HCT116 (cell line): ENCODE measurements around the gene FHOD3. TPM values are rescaled to one million over a fixed set of nuclear protein-coding genes. Genes with fewer than 3 reads are reported as not detected.

Experiments used
- ATAC-seq: fragments of 200-7000 bp; cut with Tn5 transposase; 2 replicates; pipeline ENCODE4 v1.9.1; 2020; ENCODE audit warnings: mild to moderate bottlenecking, moderate library complexity
- BruUV-seq: library from RNA; stranded (reverse); fragments of 400-500 nt; replicated peaks from 2 replicates; lab custom pipeline; 2021; lab: Mats Ljungman, UMichigan
- CTCF ChIA-PET: fragments of 300-600 bp; sonication (Branson Sonifier 250); formaldehyde crosslinking; loops from one replicate; lab custom pipeline; 2021; ENCODE audit warnings: antibody characterized with exemption; lab: Charles Lee
- POLR2A ChIA-PET: fragments of 300-600, 350-600 bp; sonication (Branson Sonifier 250); formaldehyde crosslinking; loops from one replicate; lab custom pipeline; 2021; ENCODE audit warnings: antibody characterized with exemption; lab: Charles Lee
- RAD21 ChIA-PET, 2 experiments: fragments of 300-600 bp; sonication (Branson Sonifier 250); formaldehyde crosslinking; loops; one replicate each; lab custom pipeline; 2023; ENCODE audit warnings: low total read pairs in 2 of 2; ENCODE audit not compliant: uncharacterized antibody in 2 of 2, unreplicated experiment in 2 of 2, low non-redundant PET in 1 of 2; lab: Charles Lee
- DNase-seq: peaks from one replicate; pipeline ENCODE4 v3.0.0-alpha.2; 2010; ENCODE audit warnings: low read depth, low spot score
- H2AFZ ChIP-seq: fragments of 200-600 bp; shearing (Covaris generic), sonication (generic); 2 replicates; pipeline ENCODE4 v1.6.1; 2017; ENCODE audit warnings: low read depth, mixed run types, mixed read lengths, antibody characterized with exemption, low read length; ENCODE audit not compliant: poor library complexity, severe bottlenecking
- H3K27ac ChIP-seq: 2 replicates; pipeline ENCODE4 v1.5.1; 2012; ENCODE audit warnings: low read depth, low read length
- H3K27me3 ChIP-seq: fragments of 200-600 bp; sonication (generic); 2 replicates; pipeline ENCODE4 v1.6.1; 2016; ENCODE audit warnings: mixed run types, low read length, mixed read lengths; ENCODE audit not compliant: insufficient read depth
- H3K36me3 ChIP-seq, 2 experiments: fragments of 200-500 bp in 1 of 2; fragments of 200-600 bp in 1 of 2; sonication (Bioruptor generic) in 1 of 2; sonication (generic) in 1 of 2; 2 replicates each; pipeline versions ENCODE4 v1.5.1 to v1.6.1; 2014 to 2016; ENCODE audit warnings: low read length in 2 of 2, inconsistent platforms in 1 of 2, mixed read lengths in 1 of 2, mixed run types in 1 of 2; ENCODE audit not compliant: insufficient read depth in 2 of 2, control insufficient read depth in 1 of 2
- H3K4me1 ChIP-seq, 2 experiments: fragments of 200-600 bp in 1 of 2; sonication (generic) in 1 of 2; 2 replicates each; pipeline versions ENCODE4 v1.5.1 to v1.6.1; 2012 to 2017; ENCODE audit warnings: low read length in 2 of 2, inconsistent platforms in 1 of 2, mild to moderate bottlenecking in 1 of 2, mixed read lengths in 1 of 2, mixed run types in 1 of 2, moderate library complexity in 1 of 2; ENCODE audit not compliant: insufficient read depth in 2 of 2, control insufficient read depth in 1 of 2
- H3K4me2 ChIP-seq: fragments of 200-600 bp; sonication (generic); 2 replicates; pipeline ENCODE4 v1.6.1; 2017; ENCODE audit warnings: mixed run types, low read length, mixed read lengths
- H3K4me3 ChIP-seq, 2 experiments: fragments of 200-600 bp in 1 of 2; sonication (generic) in 1 of 2; replicated peaks in 1 of 2; 2 replicates each; pipeline ENCODE4 v1.5.1; 2011 to 2016; ENCODE audit warnings: low read length in 2 of 2, control low read depth in 1 of 2, low read depth in 1 of 2, mild to moderate bottlenecking in 1 of 2, mixed read lengths in 1 of 2, mixed run types in 1 of 2
- H3K79me2 ChIP-seq: fragments of 200-600 bp; sonication (generic); 2 replicates; pipeline ENCODE4 v1.6.1; 2017; ENCODE audit warnings: mild to moderate bottlenecking, mixed run types, low read length, moderate library complexity, mixed read lengths; ENCODE audit not compliant: insufficient read depth
- H3K9ac ChIP-seq: fragments of 200-600 bp; sonication (generic); 2 replicates; pipeline ENCODE4 v1.6.1; 2016; ENCODE audit warnings: low read length, mixed read lengths
- H3K9me2 ChIP-seq: fragments of 200-600 bp; sonication (generic), shearing (Covaris generic); 2 replicates; pipeline ENCODE4 v1.6.1; 2017; ENCODE audit warnings: mixed run types, mild to moderate bottlenecking, moderate library complexity; ENCODE audit not compliant: insufficient read depth
- H3K9me3 ChIP-seq, 2 experiments: fragments of 200-500 bp in 1 of 2; fragments of 200-600 bp in 1 of 2; sonication (Bioruptor generic) in 1 of 2; sonication (generic) in 1 of 2; 2 replicates each; pipeline ENCODE4 v1.6.1; 2014 to 2017; ENCODE audit warnings: low read length in 2 of 2, mixed read lengths in 2 of 2, inconsistent platforms in 1 of 2, low read depth in 1 of 2, mild to moderate bottlenecking in 1 of 2, mixed run types in 1 of 2, moderate library complexity in 1 of 2; ENCODE audit not compliant: control insufficient read depth in 1 of 2, insufficient read depth in 1 of 2
- H4K20me1 ChIP-seq: fragments of 200-600 bp; sonication (generic), shearing (Covaris generic); 2 replicates; pipeline ENCODE4 v1.6.1; 2017; ENCODE audit warnings: mixed run types, mild to moderate bottlenecking, moderate library complexity; ENCODE audit not compliant: insufficient read depth
- CEBPB ChIP-seq: IDR thresholded peaks from 2 replicates; pipeline ENCODE4 v1.6.1; 2012; ENCODE audit warnings: low read depth
- EZH2phosphoT487 ChIP-seq: fragments of 200-600 bp; IDR thresholded peaks from 2 replicates; pipeline ENCODE4 v1.6.1; 2018; ENCODE audit warnings: antibody characterized with exemption, borderline replicate concordance
- JUND ChIP-seq: IDR thresholded peaks from 2 replicates; pipeline ENCODE4 v1.6.1; 2012
- POLR2AphosphoS5 ChIP-seq: IDR thresholded peaks from 2 replicates; pipeline ENCODE4 v1.6.1; 2011; ENCODE audit warnings: mild to moderate bottlenecking, low read depth, low read length, moderate library complexity
- RAD21 ChIP-seq: IDR thresholded peaks from 2 replicates; pipeline ENCODE4 v1.6.1; 2012; ENCODE audit warnings: low read depth, mild to moderate bottlenecking
- SIN3A ChIP-seq: IDR thresholded peaks from 2 replicates; pipeline ENCODE4 v1.6.1; 2012; ENCODE audit warnings: low read depth
- SRF ChIP-seq: IDR thresholded peaks from 2 replicates; pipeline ENCODE4 v1.6.1; 2012; ENCODE audit warnings: low read depth
- YY1 ChIP-seq: IDR thresholded peaks from 2 replicates; pipeline ENCODE4 v1.6.1; 2011; ENCODE audit warnings: low read length, low read depth, moderate library complexity, mild to moderate bottlenecking; ENCODE audit not compliant: insufficient replicate concordance; ENCODE audit errors: extremely low read depth
- ZNF274 ChIP-seq: fragments of 200-500 bp; sonication (Bioruptor generic); IDR thresholded peaks from 2 replicates; pipeline ENCODE4 v1.6.1; 2014; ENCODE audit warnings: mild to moderate bottlenecking, low read depth, low read length, inconsistent platforms
- intact Hi-C: fragments of 100-400 bp; cut with micrococcal nuclease; formaldehyde crosslinking; loops from 2 replicates; pipeline ENCODE4 v1.10.0; 2022
- total RNA-seq: library from RNA; stranded (reverse); gene quantifications from one replicate; pipeline ENCODE4 v1.2.1, GENCODE V29; 2021; ENCODE audit not compliant: unreplicated experiment
- TF ChIP-seq, protein P1 (sequence below): IDR thresholded peaks from 2 replicates; pipeline ENCODE4 v1.6.1; 2012
- TF ChIP-seq, protein P2 (sequence below), 3 experiments: fragments of 200-600 bp in 1 of 3; sonication (generic) in 1 of 3; IDR thresholded peaks in 2 of 3; conservative IDR thresholded peaks in 1 of 3; 2 replicates each; pipeline ENCODE4 v1.5.1; 2012 to 2017; ENCODE audit warnings: low read depth in 2 of 3, low read length in 2 of 3, antibody characterized with exemption in 1 of 3, borderline replicate concordance in 1 of 3, control low read depth in 1 of 3, mild to moderate bottlenecking in 1 of 3, mixed read lengths in 1 of 3, mixed run types in 1 of 3, moderate library complexity in 1 of 3; ENCODE audit not compliant: insufficient read depth in 1 of 3
- TF ChIP-seq, protein P3 (sequence below): IDR thresholded peaks from 2 replicates; pipeline ENCODE4 v1.6.1; 2011; ENCODE audit warnings: mild to moderate bottlenecking, low read length, moderate library complexity; ENCODE audit not compliant: insufficient replicate concordance; ENCODE audit errors: extremely low read depth

The FHOD3 gene
- total RNA-seq, 1 experiment from 2014 or later = 4.0 TPM

DNA sequence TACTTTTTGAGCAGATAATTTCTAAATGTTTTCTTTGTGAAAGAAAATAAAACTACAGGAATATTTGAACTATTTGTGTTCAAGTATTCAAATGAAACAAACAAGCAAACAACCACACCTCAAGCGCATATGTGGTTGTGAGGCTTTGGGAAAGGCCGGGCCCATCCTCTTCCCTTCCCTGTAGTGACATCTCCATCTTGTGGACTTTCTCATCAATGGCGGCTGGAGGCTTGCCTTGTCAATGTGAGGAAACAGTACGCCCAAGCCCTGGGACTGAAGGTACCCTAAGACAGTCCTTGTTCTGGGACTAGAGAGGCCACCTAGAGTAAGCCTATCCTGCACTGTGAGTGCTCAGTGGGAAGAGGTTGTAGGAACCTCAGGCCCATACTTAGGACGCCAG lies 364.5 kb downstream of the FHOD3 start:
- intact Hi-C loops = no loop called here
- no peaks in the 10 kb centered on the region for H3K79me2 ChIP-seq
- TF ChIP-seq SIN3A (no peak), SRF (no peak), EZH2phosphoT487 (no peak), RAD21 (peak; percentile 46; the same call in 1 of the 2 replicates), YY1 (no peak)
- TF ChIP-seq, protein P1, sequence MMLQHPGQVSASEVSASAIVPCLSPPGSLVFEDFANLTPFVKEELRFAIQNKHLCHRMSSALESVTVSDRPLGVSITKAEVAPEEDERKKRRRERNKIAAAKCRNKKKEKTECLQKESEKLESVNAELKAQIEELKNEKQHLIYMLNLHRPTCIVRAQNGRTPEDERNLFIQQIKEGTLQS = no peak
- TF ChIP-seq, protein P2, sequence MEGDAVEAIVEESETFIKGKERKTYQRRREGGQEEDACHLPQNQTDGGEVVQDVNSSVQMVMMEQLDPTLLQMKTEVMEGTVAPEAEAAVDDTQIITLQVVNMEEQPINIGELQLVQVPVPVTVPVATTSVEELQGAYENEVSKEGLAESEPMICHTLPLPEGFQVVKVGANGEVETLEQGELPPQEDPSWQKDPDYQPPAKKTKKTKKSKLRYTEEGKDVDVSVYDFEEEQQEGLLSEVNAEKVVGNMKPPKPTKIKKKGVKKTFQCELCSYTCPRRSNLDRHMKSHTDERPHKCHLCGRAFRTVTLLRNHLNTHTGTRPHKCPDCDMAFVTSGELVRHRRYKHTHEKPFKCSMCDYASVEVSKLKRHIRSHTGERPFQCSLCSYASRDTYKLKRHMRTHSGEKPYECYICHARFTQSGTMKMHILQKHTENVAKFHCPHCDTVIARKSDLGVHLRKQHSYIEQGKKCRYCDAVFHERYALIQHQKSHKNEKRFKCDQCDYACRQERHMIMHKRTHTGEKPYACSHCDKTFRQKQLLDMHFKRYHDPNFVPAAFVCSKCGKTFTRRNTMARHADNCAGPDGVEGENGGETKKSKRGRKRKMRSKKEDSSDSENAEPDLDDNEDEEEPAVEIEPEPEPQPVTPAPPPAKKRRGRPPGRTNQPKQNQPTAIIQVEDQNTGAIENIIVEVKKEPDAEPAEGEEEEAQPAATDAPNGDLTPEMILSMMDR (IDR thresholded peaks at IDR 0.05 in 2 of 3, conservative IDR thresholded peaks at IDR 0.05 in 1 of 3; ENCODE audit: borderline replicate concordance in 1 of 3, insufficient read depth in 1 of 3, low read depth in 2 of 3, low read length in 2 of 3) = peak in 2 of 3 experiments; percentile 12 to 13; a peak in 1 of 6 replicates
- H2AFZ ChIP-seq = no peak overlapping the region
- RAD21 ChIA-PET = no interaction called here
- H3K9ac ChIP-seq = no peak overlapping the region
- H3K9me3 ChIP-seq = no peaks in the 10 kb centered on the region
- no peaks in the 10 kb centered on the region for H3K36me3 ChIP-seq
- DNase-seq = no peak
- H3K4me2 ChIP-seq = no peak overlapping the region
- no peak overlapping the region for H3K27ac ChIP-seq
- ATAC-seq = peak; percentile 54
- H3K9me2 ChIP-seq = no peaks in the 10 kb centered on the region
- H3K27me3 ChIP-seq = no peaks in the 10 kb centered on the region
- POLR2A ChIA-PET = no interaction called here
- no TSS peak for BruUV-seq
- no peaks in the 10 kb centered on the region for H3K4me1 ChIP-seq
- CTCF ChIA-PET = no interaction called here
- no peak overlapping the region for H3K4me3 ChIP-seq
- H4K20me1 ChIP-seq = no peaks in the 10 kb centered on the region

DNA sequence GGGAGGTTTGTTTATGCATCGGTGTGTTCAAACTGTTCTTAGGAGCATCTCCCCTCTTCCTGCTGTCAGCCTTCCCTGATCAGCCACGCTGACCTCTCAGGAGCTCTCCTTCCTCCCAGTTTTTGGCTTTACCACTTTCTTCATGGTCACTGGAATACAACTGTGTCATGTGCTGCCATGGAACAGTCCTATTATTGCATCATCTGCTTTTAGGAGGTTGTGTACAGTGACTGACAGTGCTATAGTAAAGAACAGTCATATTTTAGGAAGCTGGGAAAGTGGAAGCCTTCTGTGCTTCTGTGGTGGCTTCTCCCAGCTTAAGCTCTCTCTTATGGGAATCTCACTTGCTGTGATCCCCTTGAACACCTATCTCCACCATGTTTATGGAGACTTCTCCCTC lies 365.8 kb downstream of the FHOD3 start:
- Histone ChIP-seq H3K4me2 (no peak overlapping the region), H3K9me2 (no peaks in the 10 kb centered on the region), H3K36me3 (no peaks in the 10 kb centered on the region), H4K20me1 (no peaks in the 10 kb centered on the region), H3K27me3 (no peaks in the 10 kb centered on the region), H3K9me3 (no peaks in the 10 kb centered on the region), H3K9ac (no peak overlapping the region), H3K4me3 (no peak overlapping the region), H3K27ac (no peak overlapping the region), H2AFZ (no peak overlapping the region), H3K79me2 (no peaks in the 10 kb centered on the region), H3K4me1 (no peaks in the 10 kb centered on the region)
- ChIA-PET CTCF (no interaction called here), POLR2A (no interaction called here), RAD21 (no interaction called here)
- no peak for ATAC-seq
- no peak for DNase-seq
- no TSS peak for BruUV-seq
- intact Hi-C loops = no loop called here
- no peak for TF ChIP-seq CEBPB
- TF ChIP-seq, protein P2 (IDR thresholded peaks at IDR 0.05 in 2 of 3, conservative IDR thresholded peaks at IDR 0.05 in 1 of 3; ENCODE audit: borderline replicate concordance in 1 of 3, insufficient read depth in 1 of 3, low read depth in 2 of 3, low read length in 2 of 3) = no peak
- TF ChIP-seq JUND = no peak
- TF ChIP-seq, protein P3, sequence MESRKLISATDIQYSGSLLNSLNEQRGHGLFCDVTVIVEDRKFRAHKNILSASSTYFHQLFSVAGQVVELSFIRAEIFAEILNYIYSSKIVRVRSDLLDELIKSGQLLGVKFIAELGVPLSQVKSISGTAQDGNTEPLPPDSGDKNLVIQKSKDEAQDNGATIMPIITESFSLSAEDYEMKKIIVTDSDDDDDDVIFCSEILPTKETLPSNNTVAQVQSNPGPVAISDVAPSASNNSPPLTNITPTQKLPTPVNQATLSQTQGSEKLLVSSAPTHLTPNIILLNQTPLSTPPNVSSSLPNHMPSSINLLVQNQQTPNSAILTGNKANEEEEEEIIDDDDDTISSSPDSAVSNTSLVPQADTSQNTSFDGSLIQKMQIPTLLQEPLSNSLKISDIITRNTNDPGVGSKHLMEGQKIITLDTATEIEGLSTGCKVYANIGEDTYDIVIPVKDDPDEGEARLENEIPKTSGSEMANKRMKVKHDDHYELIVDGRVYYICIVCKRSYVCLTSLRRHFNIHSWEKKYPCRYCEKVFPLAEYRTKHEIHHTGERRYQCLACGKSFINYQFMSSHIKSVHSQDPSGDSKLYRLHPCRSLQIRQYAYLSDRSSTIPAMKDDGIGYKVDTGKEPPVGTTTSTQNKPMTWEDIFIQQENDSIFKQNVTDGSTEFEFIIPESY = no peak
- TF ChIP-seq, protein P1 = no peak
- no peak for TF ChIP-seq ZNF274
- TF ChIP-seq POLR2AphosphoS5 = no peak
- no peak for TF ChIP-seq RAD21
- TF ChIP-seq SRF = no peak
